B cell (primary cell): ENCODE measurements around the gene ST6GAL1. TPM values are rescaled to one million over a fixed set of nuclear protein-coding genes. Genes with fewer than 3 reads are reported as not detected.

Experiments used
- ATAC-seq: fragments of 200-7000 bp; cut with Tn5 transposase; one replicate; pipeline ENCODE4 v1.10.0; 2021; ENCODE audit warnings: low read depth, mild to moderate bottlenecking, moderate number of reproducible peaks, moderate library complexity
- CTCF ChIA-PET: fragments of 350-600 bp; sonication (Branson Sonifier 250); formaldehyde crosslinking; loops from one replicate; lab custom pipeline; 2021; ENCODE audit warnings: antibody characterized with exemption, inconsistent platforms; lab: Charles Lee
- POLR2A ChIA-PET: fragments of 350-600 bp; sonication (Branson Sonifier 250); formaldehyde crosslinking; loops from one replicate; lab custom pipeline; 2021; ENCODE audit warnings: antibody characterized with exemption; lab: Charles Lee
- DNase-seq: peaks from one replicate; pipeline ENCODE4 v3.0.0; 2013
- H2AFZ ChIP-seq: 2 replicates; pipeline ENCODE4 v1.6.1; 2012; ENCODE audit warnings: mild to moderate bottlenecking, low read depth, low read length; ENCODE audit not compliant: insufficient read depth, poor library complexity, severe bottlenecking
- H3K27ac ChIP-seq, 2 donors: 1 replicate in 1 of 2; 2 replicates in 1 of 2; pipeline ENCODE4 v1.5.1; 2012 to 2013; ENCODE audit warnings: low read length in 2 of 2, mild to moderate bottlenecking in 2 of 2, moderate library complexity in 1 of 2
- H3K27me3 ChIP-seq, 4 experiments: fragments of 200-600 bp in 1 of 4; sonication (generic) in 1 of 4; replicated peaks in 1 of 4; 1 replicate in 2 of 4; 2 replicates in 2 of 4; pipeline versions ENCODE4 v1.6.1 to v1.7.0; 2013 to 2016; ENCODE audit warnings: low read length in 3 of 4, mild to moderate bottlenecking in 2 of 4, mixed read lengths in 1 of 4, moderate library complexity in 1 of 4; ENCODE audit not compliant: insufficient read depth in 4 of 4, control insufficient read depth in 3 of 4; ENCODE audit errors: control extremely low read depth in 1 of 4
- H3K36me3 ChIP-seq, 2 experiments: replicated peaks in 1 of 2; 1 replicate in 1 of 2; 2 replicates in 1 of 2; pipeline versions ENCODE4 v1.6.1 to v1.7.1; 2013; ENCODE audit warnings: low read length in 1 of 2; ENCODE audit not compliant: insufficient read depth in 2 of 2, control insufficient read depth in 1 of 2; ENCODE audit errors: control extremely low read depth in 1 of 2, extremely low read depth in 1 of 2
- H3K4me1 ChIP-seq, 2 donors: fragments of 200-600 bp in 1 of 2; sonication (generic) in 1 of 2; 1 replicate in 1 of 2; 2 replicates in 1 of 2; pipeline versions ENCODE4 v1.5.1 to v1.6.1; 2013 to 2017; ENCODE audit warnings: low read length in 2 of 2; ENCODE audit not compliant: control insufficient read depth in 2 of 2, insufficient read depth in 2 of 2
- H3K4me2 ChIP-seq: replicated peaks from 2 replicates; pipeline ENCODE3; 2012; ENCODE audit warnings: mild to moderate bottlenecking, low read depth, low read length; ENCODE audit not compliant: poor library complexity, severe bottlenecking
- H3K4me3 ChIP-seq, 5 experiments: fragments of 200-600 bp in 1 of 5; sonication (generic) in 1 of 5; 1 replicate in 3 of 5; 2 replicates in 2 of 5; pipeline versions ENCODE4 v1.5.1 to v1.7.0; 2011 to 2016; ENCODE audit warnings: low read length in 4 of 5, mild to moderate bottlenecking in 4 of 5, low read depth in 2 of 5, control low read depth in 1 of 5, moderate library complexity in 1 of 5; ENCODE audit not compliant: insufficient read depth in 1 of 5; ENCODE audit errors: control extremely low read depth in 1 of 5, extremely low read depth in 1 of 5
- H3K79me2 ChIP-seq: fragments of 200-600 bp; sonication (generic); one replicate; pipeline ENCODE4 v1.6.0; 2016; ENCODE audit warnings: low read length; ENCODE audit not compliant: control insufficient read depth, insufficient read depth
- H3K9ac ChIP-seq: fragments of 200-600 bp; sonication (generic); 2 replicates; pipeline ENCODE4 v1.6.1; 2017; ENCODE audit warnings: mild to moderate bottlenecking, low read length, moderate library complexity
- H3K9me3 ChIP-seq, 3 donors: one replicate each; pipeline versions ENCODE4 v1.6.1 to v1.7.1; 2013; ENCODE audit warnings: low read length in 2 of 3; ENCODE audit not compliant: control insufficient read depth in 2 of 3, insufficient read depth in 1 of 3; ENCODE audit errors: control extremely low read depth in 1 of 3
- H4K20me1 ChIP-seq: 2 replicates; pipeline ENCODE4 v1.6.0; 2012; ENCODE audit warnings: mild to moderate bottlenecking, low read length; ENCODE audit not compliant: insufficient read depth, control insufficient read depth, poor library complexity, severe bottlenecking
- H3K27ac Mint-ChIP-seq: one replicate; pipeline ENCODE4 v1.8.0; 2021; ENCODE audit warnings: mixed read lengths
- H3K27me3 Mint-ChIP-seq: one replicate; pipeline ENCODE4 v1.8.0; 2021; ENCODE audit warnings: mixed read lengths
- H3K4me1 Mint-ChIP-seq: one replicate; pipeline ENCODE4 v1.8.0; 2021; ENCODE audit warnings: mixed read lengths
- H3K4me3 Mint-ChIP-seq: one replicate; pipeline ENCODE4 v1.8.0; 2021; ENCODE audit warnings: mixed read lengths
- H3K9me3 Mint-ChIP-seq: one replicate; pipeline ENCODE4 v1.8.0; 2022; ENCODE audit warnings: mixed read lengths; ENCODE audit not compliant: insufficient read depth
- EZH2 ChIP-seq: IDR thresholded peaks from 2 replicates; pipeline ENCODE4 v1.6.1; 2012; ENCODE audit warnings: borderline replicate concordance, low read depth, mild to moderate bottlenecking, moderate library complexity, low read length; ENCODE audit not compliant: insufficient read depth, poor library complexity, severe bottlenecking
- WGBS: methylation state at CpG from one replicate; pipeline ENCODE4 v1.1.5; 2013; ENCODE audit warnings: missing lambda C conversion rate; ENCODE audit not compliant: insufficient coverage; 5-methylcytosine and 5-hydroxymethylcytosine counted together
- intact Hi-C: fragments of 100-400 bp; cut with micrococcal nuclease; formaldehyde crosslinking; loops from one replicate; pipeline ENCODE4 v1.10.0; 2022
- polyA plus RNA-seq: library from polyadenylated mRNA; depleted of rRNA; stranded (reverse); fragments of >200 nt; gene quantifications from 2 replicates; pipeline ENCODE4 v1.2.3, GENCODE V29; 2012
- total RNA-seq, 2 donors: library from RNA; stranded (reverse); fragments of 120-200 nt in 1 of 2; gene quantifications; 1 replicate in 1 of 2; 2 replicates in 1 of 2; pipeline versions ENCODE4 v1.2.3 to v1.2.4, GENCODE V29; 2013 to 2022
- TF ChIP-seq, protein P1 (sequence below): fragments of 200-600 bp; IDR thresholded peaks from one replicate; pipeline ENCODE4 v1.8.0; 2022; ENCODE audit warnings: antibody characterized with exemption, mild to moderate bottlenecking

The ST6GAL1 gene
- total and polyA plus RNA-seq, 2 donors (not counting 1 experiment from before 2014, with no cell fraction given): 174 to 563 TPM

- H3K4me3 Mint-ChIP-seq: peak overlapping the region; percentile 94
- 56% methylated on average over 2 of the region's 6 CpGs for WGBS
- H3K79me2 ChIP-seq: peaks cover 88% of the 10 kb centered on the region
- POLR2A ChIA-PET: interaction anchor here (0.5 to 2.2 kb wide), 23 partner anchors 9 to 238 kb away, joined by 3 to 16 read pairs (median 5); partner anchors contain the start of gene EIF4A2
- peaks cover 2 to 43% of the 10 kb centered on the region in 2 experiments for H3K36me3 ChIP-seq
- H3K27ac Mint-ChIP-seq: peak overlapping the region; percentile 90
- H4K20me1 ChIP-seq: no peaks in the 10 kb centered on the region
- H3K9me3 Mint-ChIP-seq: no peaks in the 10 kb centered on the region
- ATAC-seq (peak; percentile 78), DNase-seq (peak; percentile 92)
- peaks cover 84 to 95% of the 10 kb centered on the region in 2 donors for H3K4me1 ChIP-seq
- peaks cover 0 to 3% (median 0%) of the 10 kb centered on the region in 3 donors for H3K9me3 ChIP-seq
- peaks cover 78% of the 10 kb centered on the region for H3K4me1 Mint-ChIP-seq
- no peaks in the 10 kb centered on the region for H3K27me3 ChIP-seq
- peak overlapping the region; percentile 92 to 93 for H3K27ac ChIP-seq
- no peak overlapping the region for H2AFZ ChIP-seq
- TF ChIP-seq, protein P1, sequence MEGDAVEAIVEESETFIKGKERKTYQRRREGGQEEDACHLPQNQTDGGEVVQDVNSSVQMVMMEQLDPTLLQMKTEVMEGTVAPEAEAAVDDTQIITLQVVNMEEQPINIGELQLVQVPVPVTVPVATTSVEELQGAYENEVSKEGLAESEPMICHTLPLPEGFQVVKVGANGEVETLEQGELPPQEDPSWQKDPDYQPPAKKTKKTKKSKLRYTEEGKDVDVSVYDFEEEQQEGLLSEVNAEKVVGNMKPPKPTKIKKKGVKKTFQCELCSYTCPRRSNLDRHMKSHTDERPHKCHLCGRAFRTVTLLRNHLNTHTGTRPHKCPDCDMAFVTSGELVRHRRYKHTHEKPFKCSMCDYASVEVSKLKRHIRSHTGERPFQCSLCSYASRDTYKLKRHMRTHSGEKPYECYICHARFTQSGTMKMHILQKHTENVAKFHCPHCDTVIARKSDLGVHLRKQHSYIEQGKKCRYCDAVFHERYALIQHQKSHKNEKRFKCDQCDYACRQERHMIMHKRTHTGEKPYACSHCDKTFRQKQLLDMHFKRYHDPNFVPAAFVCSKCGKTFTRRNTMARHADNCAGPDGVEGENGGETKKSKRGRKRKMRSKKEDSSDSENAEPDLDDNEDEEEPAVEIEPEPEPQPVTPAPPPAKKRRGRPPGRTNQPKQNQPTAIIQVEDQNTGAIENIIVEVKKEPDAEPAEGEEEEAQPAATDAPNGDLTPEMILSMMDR: no peak
- TF ChIP-seq EZH2: no peak
- H3K27me3 Mint-ChIP-seq: no peaks in the 10 kb centered on the region
- H3K4me3 ChIP-seq: peak overlapping the region; percentile 48 to 65 (median 60)
- peak overlapping the region; percentile 64 for H3K9ac ChIP-seq
- peak overlapping the region; percentile 80 for H3K4me2 ChIP-seq
- CTCF ChIA-PET: interaction anchor here (0.7 to 2.0 kb wide), 18 partner anchors 10 to 174 kb away, joined by 3 to 12 read pairs (median 4); partner anchors contain the start of genes RPL39L and ST6GAL1
- intact Hi-C loops: loop anchor here (1.0 kb wide), 1 partner anchor 10 kb away; no protein-coding TSS in a partner anchor
These were observed 91.5 kb downstream of the ST6GAL1 start for GRCh38 chr3:187021748-187022402.
